Activated T-helper 9 cell treated with anti-CD3 and anti-CD28 coated beads, Interleukin-2, amount 50 U/mL, for 16 hours (primary cell): ENCODE data around the gene VPS13D.
"Not testable (repeated sequence)": the region's sequence is repeated elsewhere in the genome, so short reads cannot be mapped to it uniquely, and the experiment has no call there.

Experiments used
- DNase-seq: peaks from one replicate; pipeline ENCODE4 v3.0.0-alpha.2; 2020; ENCODE audit warnings: low read depth

VPS13D gene

DNA sequence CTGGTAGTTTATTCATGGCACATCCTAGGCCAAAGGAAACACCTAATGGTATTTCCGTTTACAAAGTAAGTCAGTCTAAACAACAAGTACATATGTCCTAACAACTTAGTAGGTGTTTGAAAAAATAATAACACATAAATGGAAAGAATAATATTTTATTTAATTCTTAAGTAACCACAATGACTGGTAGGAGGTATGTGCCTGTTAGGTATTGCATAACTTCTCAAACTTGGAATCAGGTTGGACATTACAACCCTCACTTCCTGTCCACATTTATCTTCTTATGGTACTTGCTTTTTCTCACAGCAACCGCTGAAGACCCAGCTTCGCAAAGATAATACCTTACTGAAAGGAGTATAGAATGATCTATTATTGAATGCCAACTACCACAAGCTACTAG is 64.2 kb downstream of the VPS13D start:
- no peak for DNase-seq

DNA sequence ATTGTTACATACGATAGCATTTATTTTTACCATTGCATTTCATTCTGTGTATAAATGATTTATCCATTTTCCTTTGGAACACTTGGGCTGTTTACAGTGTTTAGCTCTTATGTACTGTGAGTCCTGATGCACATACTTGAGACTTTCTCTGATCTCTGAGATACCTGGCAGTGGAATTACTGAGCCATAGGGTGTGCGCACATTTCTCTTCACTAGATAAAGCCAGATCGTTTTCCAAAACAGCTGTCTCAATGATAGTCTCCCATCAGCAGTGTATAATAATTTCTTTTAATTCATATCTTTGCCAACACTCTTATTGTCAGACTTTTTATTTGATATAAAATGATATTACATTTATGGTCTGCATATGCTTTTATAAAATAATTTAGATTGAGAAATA is 66.2 kb downstream of the VPS13D start:
- DNase-seq: no peak

DNA sequence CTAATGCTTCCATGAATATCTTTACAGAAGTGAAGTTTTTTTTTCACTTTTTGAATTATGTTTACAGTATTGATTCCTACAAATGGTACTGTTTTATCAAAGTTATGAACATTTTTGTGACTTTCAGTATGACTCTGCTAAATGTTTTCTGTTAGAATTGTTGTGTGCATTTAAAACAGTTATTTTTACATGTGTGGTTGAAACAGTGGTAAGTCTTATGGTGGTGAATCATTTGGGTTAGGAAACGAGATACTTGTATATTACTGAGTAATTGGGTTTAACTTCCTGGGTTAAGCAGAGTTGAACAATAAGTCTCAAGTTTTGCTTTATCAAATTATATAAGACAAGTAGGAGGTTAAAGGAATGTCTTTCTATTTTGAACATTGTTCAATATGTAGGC is 66.8 kb downstream of the VPS13D start:
- DNase-seq: no peak

DNA sequence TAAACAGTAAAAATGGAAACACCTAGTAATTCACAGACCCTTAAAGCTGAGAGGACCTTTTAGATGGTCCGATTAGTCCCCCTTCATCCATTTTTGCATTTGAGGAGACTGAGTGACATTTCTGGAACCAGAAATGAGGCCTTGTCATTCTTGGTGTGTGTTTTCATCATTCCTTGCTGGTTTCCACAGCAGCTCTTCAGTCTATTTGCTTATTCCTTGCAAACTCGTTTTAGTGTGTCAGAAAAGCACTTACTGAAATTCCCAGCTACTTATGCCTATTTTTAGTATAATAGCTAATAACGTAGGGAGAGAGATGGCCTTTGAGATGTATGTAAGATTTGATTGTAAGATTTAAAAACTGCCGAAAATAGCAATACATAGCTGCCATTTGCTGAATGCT is 70.9 kb downstream of the VPS13D start:
- DNase-seq: no peak

DNA sequence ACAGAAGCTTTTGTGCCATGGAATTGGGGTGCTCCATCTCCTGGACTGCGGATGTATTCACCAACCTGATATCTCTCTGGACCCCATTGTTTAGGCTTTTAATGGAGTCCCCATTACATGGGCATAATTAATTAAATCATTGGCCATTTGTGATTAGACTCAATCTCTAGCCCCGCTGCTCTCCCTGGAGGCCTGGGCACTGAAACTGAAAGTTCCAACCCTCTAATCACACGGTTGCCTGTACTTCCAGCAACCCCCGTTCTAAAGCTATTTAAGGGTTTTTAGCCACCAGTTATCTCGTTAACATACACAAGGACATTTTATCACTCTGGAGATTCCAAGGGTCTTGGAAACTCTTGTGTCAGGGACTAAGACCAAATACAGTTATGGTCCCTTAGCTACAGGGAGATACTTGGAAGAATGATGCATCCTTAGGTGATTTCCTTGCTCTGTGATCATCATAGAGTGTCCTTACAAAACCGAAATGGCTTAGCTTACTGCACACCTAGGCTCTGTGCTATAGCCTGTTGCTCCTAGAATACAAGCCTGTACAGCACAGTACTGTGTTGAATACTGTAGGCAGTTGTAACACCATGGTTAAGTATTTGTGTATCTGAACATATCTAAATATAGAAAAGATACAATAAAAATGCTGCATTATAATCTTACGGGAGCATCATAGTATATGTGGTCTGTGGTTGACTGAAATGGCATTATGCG is 71.8 kb downstream of the VPS13D start:
- no peak for DNase-seq

DNA sequence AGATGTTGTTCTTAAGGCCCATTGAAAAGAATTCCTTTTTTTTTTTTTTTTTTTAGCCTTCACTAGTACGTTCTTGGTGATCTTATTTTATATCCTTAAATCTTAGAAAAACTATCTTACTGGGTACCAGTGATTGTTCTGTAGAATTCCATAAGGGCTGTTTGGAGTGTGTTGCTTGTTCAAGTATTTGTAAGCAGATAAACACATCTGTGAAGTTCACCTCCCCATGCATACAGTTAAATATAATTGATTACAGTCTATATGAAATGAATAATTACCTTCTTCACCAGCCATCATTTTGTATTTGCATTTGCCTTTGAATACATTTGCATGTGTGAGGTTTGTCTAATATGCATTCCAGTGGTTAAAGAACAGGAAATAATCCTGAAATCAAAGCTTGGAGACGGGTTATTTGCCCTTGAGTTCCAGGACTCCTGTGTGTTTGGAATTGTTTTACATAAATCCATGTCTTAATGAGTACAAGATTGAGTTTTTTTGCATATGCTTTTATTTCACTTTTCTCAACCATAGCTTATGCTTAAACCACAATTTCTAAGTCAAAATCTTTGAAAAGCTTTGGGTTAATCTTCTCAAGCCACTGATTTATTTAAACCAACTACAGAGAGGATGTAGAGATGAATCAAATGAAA is 73.1 kb downstream of the VPS13D start:
- DNase-seq: no peak

DNA sequence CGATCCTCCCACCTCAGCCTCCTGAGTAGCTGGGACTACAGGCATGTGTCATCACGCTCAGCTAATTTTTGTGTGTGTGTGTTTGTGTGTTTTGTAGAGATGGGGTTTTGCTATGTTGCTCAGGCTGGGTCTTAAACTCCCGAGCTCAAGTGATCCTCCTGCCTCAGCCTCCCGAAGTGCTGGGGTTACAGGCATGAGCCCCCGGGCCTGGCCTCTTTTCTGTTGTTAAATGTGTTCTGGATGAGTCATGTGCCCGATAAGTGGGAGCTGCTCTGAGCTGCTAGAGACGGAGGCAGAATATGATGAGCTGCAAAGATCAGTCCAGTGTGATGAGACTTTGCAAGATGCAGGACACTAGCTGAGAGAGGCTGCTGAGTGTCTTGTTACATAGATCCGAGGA is 75.5 kb downstream of the VPS13D start:
- DNase-seq: no peak

DNA sequence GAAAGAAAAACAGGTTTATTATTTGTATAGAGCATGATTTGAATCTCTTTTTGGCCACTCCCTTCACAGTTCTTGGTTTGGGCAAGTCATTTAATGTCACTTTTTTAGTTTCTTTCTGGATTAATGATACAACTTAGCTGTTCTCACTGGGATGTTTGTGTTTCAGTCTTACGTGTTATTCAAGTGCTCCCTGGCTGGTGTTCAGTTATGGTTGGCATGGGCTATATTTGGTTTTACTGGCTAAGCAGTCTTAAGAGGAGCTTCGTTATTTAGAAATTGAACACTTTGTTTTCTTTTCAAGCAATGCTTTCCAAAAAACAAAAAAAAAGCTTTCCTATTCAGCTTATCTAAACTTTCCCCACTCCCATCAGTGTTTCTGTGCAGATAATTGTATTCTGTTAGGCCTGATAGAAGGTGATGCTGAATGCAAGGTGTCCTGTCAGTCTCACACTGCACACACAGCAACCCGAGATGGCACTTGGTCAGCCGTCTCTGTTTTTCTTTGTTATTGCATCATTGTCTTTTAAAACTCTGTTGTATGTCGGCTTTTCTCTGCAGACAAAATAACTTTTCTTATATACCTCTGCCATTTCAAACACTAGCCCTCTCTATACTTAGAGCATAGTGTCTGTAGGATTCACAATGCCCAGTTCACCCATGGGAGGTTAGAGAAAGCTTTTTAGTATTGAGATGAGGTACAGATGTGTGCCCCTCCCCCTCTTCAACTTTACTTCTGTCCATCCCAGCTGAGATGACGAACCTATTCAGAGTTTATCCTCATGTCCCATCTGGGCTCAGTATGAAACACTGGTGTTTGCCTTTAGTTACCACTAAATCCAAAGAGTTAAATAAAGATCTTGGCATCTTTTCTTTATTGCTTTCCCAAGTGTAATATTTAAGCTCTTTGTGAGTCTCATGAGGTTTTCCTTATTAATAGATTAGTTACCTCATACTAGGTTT is 80.2 kb downstream of the VPS13D start:
- DNase-seq: no peak

DNA sequence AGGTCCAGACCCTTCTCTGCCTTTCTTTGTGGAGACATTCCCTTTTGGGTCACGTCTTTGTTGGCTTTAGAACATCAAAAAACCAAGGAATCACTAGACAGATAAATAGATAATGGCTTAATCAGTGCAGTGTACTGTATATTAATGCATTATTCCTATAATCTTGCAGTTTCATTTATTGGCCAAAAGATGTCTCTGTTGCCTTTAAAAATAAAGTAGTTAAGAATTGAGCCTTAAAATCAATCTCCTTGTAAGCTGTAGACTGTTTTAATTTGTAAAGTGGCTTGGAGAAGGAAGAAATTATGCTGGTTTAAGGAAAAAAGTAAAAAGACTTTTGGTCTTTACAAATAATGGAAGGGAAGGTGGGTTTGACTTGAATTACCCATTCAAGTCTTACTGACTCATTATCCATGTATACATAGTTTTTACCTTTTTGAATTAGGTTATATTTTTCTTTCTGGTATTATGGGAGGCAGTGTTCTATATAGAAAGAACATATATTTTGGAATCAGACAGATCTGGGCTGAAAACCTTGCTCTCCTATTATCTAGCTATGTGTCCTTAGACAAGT is 84.6 kb downstream of the VPS13D start:
- no peak for DNase-seq

DNA sequence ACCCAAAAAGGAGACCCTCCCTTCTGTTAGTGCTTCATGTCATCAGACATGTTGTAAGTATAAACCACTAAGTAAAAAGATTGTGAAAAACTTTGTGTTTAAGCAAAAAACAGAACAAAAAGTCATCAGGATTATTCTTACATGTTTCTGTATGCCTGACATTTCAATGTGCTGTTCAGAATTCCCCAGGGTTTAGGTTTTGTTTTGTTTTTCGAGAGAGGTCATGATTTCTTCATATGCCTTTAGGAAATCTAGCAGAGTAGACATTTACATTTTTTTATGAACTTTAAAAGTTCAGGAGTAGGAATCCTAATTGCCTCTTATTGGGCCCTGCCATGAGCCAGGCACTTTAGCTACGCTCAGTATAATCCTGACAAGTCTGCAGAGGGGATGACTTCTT is 85.3 kb downstream of the VPS13D start:
- DNase-seq: no peak

DNA sequence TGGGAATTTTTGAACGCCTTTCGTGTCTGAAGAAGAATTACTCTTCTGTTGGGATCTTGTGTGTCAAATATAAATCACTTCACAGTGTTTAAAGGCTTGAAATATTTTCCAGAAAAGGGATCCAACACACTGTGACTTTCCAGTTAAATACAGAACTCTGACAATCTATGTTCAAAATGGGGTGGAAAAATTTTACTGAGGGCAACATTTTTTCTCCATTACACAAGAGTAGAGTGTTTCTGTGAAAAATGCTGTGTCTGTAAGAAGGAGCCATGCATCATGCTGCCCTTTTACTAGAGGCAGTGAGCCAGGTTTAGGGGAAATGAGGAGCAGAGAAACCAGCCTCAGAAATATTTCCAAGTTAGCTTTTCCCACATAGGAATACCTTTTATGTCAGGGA is 86.5 kb downstream of the VPS13D start:
- DNase-seq: no peak

DNA sequence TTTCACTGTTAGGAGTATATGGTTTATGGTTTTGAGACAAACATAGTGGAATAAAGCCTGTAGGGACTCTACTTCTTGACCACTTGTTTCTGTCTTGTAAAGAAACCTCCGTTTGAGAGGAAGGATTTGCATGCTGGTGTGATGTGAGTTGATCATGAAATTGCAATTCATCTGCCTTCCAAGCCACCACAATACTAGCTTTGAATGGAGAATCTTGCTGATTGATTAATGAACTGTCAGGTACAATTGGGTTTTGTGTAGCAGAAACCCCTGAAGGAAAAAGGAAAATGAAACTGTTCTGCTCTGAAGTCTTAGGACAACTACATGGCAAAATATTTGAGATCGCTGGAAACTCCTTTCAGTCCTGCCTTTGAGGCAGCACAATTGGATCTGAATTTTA is 90.7 kb downstream of the VPS13D start:
- no peak for DNase-seq

DNA sequence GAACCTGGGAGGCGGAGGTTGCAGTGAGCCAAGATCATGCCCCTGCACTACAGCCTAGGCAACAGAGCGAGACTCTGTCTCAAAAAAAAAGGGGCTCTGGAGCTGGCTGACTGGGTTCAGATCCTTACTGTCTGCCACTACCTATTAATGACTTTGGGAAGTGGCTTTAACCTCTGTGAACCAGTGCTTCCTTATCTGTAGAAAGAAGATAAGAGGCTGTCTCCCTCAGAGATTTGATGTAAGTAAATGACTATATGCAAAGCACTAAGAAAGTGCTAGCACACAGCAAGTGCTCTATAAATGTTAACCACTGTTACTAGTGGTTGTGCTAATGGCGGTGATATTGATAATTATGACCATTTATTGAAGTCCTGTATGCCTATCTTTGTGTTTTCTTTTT is 94.6 kb downstream of the VPS13D start:
- no peak for DNase-seq

DNA sequence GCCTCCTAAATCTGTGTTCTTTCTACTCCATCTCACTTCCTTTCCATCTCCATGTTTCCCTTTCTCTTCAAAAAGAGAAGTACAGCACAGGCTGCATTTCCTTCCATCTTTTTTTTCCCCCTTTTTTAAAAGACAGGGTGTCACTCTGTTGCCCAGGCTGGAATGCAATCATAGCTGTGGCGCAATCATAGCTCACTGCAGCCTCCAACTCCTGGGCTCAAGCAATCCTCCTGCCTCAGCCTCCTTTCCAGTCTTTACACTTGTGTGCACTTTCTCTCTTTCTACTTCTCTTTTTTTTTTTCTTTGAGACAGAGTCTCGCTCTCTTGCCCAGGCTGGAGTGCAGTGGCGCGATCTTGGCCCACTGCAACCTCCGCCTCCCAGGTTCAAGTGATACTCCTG is 95.1 kb downstream of the VPS13D start:
- not testable (repeated sequence) for DNase-seq

DNA sequence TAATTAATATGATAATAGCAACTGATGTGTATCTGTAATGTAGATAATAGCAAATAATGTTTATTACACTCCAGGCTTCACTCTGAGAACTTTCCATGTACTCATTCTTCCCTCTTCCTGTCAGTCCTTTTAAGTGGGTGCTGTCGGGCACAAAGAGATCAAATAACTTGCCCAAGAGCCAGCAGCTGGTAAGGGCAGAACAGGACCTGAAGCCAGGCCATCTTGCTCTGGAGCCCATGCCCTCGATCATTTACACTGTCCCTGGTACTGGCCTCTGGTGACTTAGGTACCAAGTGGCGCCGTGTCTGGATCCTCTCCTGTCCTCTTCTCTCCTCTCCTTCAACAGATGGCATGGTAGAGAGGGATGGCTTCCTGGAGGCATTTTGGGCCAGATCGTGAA is 97.2 kb downstream of the VPS13D start:
- DNase-seq: no peak

DNA sequence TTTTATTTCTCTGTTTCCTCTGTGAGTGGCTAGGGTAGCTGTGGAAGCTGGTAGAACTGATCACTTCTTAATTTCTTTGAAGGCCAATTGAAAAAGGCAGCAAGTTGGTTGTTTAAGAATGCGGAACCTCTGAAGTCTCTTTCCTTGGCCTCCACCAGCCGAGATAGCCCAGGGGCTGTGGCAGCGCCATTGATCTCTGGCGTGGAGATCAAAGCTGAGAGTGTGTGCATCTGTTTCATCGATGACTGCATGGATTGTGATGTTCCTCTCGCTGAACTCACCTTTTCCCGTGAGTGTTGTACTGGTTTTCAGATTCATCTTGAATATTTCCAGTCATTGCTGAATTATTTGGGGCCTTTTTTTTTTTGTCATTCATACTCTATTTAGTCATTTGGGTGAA is 97.7 kb downstream of the VPS13D start:
- no peak for DNase-seq

DNA sequence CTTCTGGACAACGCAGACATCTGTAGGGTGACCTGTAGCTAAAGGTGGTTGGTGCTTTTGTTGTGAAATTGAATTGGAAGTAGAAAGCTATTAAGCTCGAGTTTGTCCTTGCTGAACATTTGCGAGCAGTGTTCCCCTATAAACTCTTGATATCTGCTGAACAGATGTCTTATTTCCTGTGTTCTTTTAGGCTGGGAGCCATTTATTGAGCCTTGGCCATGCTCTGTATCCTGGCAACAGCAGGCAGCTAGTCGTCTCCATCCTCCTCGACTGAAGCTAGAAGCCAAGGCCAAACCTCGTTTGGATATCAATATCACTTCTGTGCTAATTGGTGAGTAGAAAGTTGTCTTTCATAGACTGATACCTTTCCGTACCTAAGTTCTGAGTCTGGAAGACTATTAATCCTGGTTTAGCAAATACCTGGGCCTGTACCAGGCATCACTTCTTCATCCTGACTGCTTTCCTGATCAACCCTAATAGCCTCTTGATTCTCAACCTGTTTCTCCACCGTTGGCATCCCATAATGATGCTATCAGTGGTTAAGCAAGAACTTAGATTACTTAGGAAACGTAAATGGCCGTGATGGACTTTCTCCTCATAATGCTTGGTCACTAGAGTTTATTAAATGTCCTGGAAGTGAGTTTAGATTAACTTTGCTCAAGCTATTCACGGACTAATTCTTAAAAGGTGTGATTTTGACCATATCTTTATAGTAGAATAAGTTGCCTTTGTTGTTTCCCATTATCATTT is 103.4 kb downstream of the VPS13D start:
- no peak for DNase-seq

DNA sequence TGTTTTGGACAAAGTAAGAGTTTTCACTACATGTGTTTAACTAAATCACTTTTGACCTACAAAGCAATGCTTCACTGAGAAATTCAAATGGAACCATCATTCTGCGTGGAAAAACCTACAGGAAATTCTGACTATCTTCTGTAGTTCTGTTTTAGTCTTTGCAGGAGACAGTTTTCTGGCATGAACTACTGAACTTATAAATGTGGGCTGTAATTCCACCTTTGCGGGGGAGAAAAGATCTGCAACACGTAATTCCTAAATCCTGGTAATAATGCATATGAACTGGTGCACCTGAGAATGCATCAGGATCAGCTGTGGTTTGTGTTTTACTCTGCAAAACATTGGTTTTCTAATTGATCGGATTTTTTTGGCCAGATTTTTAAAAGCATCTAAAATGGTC is 106.0 kb downstream of the VPS13D start:
- no peak for DNase-seq

DNA sequence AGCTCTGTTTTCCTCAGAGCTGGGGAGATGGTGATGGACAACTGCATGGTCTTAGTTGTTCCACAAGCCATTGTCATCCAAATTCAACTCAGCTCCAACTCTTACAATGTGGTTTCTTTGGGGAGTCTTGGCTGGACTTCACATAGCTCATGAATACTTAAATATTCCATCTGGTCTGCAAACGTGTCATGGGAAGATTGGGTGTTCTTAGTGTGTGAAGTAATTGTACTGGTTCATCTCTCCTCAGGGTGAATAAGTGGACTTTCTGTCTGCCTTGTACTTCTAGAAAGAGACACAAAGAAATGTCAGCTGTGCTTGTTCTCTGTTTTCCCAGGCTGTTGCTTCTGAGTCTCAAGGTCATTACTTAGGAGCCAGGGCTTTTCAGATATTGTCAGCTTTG is 106.6 kb downstream of the VPS13D start:
- DNase-seq: no peak

DNA sequence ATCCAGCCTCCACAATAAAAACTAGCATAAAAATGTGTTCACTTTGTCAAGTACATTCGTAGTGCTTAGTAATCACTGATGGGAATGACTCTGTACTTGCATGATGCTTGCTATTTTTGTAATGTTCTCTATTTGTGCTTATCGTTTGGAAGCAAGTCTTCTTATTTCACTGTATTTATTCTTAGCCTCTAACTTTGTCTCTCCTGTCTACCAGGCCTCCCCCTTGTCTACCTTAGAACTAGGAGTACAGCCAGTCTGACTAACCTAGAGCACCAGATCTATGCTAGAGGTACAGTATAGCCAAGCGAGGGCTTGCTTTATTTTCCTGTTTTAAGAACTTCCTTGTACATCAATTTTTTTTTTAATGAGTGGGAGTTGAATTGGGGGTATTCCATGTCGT is 108.2 kb downstream of the VPS13D start:
- no peak for DNase-seq

DNA sequence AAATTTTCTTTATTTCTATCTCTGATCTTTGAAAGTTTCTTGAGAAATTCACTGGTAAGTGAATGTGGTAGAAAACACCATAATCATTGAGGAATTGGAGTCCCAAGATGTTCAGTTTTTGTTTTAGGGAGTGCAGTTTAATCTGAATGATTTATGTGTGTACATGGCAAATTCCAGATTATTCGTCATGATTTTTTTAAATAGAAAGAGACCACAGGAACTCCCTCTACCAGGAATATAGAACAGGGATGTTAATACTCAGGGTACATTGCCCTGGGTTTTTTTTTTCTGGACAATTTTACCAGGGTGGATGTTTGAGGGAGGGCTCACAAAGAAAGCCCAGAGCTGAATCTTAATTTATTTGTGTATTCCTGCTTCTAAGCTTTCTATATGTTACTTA is 109.0 kb downstream of the VPS13D start:
- DNase-seq: no peak

DNA sequence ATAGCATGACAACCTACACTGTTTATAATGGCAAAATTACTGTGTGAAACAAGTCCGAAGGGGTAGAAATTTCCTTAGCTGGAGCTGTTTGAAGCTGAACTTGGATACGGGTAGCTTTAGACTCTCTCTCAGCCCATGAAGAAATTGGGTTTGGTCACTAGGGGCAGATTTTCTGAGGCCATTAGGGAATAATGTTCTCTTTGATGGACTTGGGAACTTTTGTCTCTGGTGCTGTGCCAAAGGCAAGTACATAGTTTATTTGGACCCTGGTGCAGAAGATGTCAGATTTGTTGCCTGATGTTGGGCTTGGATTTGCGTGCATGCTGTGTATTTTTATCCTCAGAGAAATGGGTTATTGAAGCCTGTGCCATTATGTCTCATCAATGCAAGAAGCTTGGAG is 109.6 kb downstream of the VPS13D start:
- DNase-seq: no peak
